Measurements from ENCODE around the gene SCN10A. TPM values are rescaled to one million over a fixed set of nuclear protein-coding genes. Genes with fewer than 3 reads are reported as not detected.
A peak's percentile ranks its signal among the peaks of the same experiment; 100 is the strongest.

The SCN10A gene
- total and polyA plus RNA-seq, 9 of the 15 experiments (the other 6 are each of a cell fraction or from before 2014, with no cell fraction given): not detected

GRCh38 chr3:38652934-38653333, 163.1 kb downstream of the SCN10A start:
- WGBS (ENCODE audit: insufficient coverage, low coverage, missing lambda C conversion rate): 4% methylated on average over 1 of the region's 1 CpG
- H3K9me3 ChIP-seq (replicated peaks; ENCODE audit: control insufficient read depth, insufficient read depth, low read depth, low read length): no peaks in the 10 kb centered on the region
- H3K4me1 ChIP-seq (replicated peaks in 1 of 2; ENCODE audit: control insufficient read depth in 2 of 2, insufficient read depth in 2 of 2, low read length in 2 of 2): peaks cover 6 to 18% of the 10 kb centered on the region in 2 experiments
- no peaks in the 10 kb centered on the region for H3K36me3 ChIP-seq (ENCODE audit: control insufficient read depth, insufficient read depth, low read length)
- H3K9me1 ChIP-seq (ENCODE audit: control insufficient read depth, insufficient read depth, low read length): no peaks in the 10 kb centered on the region
- no peak overlapping the region for H3K9ac ChIP-seq (ENCODE audit: insufficient read depth in 1 of 2, low read depth in 2 of 2, low read length in 2 of 2)
- H4K20me1 ChIP-seq (replicated peaks; ENCODE audit: control insufficient read depth, insufficient read depth, low read length): no peaks in the 10 kb centered on the region; the same call in 1 of the 2 replicates
- no peak overlapping the region for H3K27ac ChIP-seq (ENCODE audit: extremely low read depth, low read depth, low read length)
- ATAC-seq (no peak), DNase-seq (ENCODE audit: extremely low read depth in 1 of 4, low spot score in 3 of 4) (no peak), FAIRE-seq (no peak)
- peaks cover 10 to 36% of the 10 kb centered on the region in 2 experiments; a peak in 4 of 5 replicates for H3K27me3 ChIP-seq (ENCODE audit: control insufficient read depth in 2 of 2, insufficient read depth in 2 of 2, low read length in 2 of 2)
- H3K4me2 ChIP-seq (ENCODE audit: insufficient read depth, low read length): no peak overlapping the region
- intact Hi-C loops (cut with micrococcal nuclease) (loop anchor here (10.0 kb wide), 2 partner anchors 352 to 518 kb away; partner anchors contain the start of genes ACAA1 and MYD88), in situ Hi-C loops (cut with MboI) (loop anchor here (5.0 to 10.0 kb wide), 2 partner anchors 128 to 536 kb away; no protein-coding TSS in a partner anchor)
- peak; percentile 90 for TF ChIP-seq ZNF316 (IDR thresholded peaks at IDR 0.05)
- TF ChIP-seq TAF15 (IDR thresholded peaks at IDR 0.05; ENCODE audit: low read depth, low read length): no peak
- no peak for TF ChIP-seq ESRRA (IDR thresholded peaks at IDR 0.05; ENCODE audit: borderline replicate concordance, low read depth)
- TF ChIP-seq MAFF (IDR thresholded peaks at IDR 0.05; ENCODE audit: low read length): peak; percentile 79
- TF ChIP-seq NFE2 (IDR thresholded peaks at IDR 0.05; ENCODE audit: low read depth): peak; percentile 78
- peak; percentile 41; the same call in 1 of the 2 replicates for TF ChIP-seq NFE2L1 (tag; IDR thresholded peaks at IDR 0.05; ENCODE audit: borderline replicate concordance, low read depth)
- TF ChIP-seq IRF2 (CRISPR knock-in tag; IDR thresholded peaks at IDR 0.05): no peak
- TF ChIP-seq MAFK (IDR thresholded peaks at IDR 0.05; ENCODE audit: low read length): peak; percentile 58
- TF ChIP-seq C11orf30 (IDR thresholded peaks at IDR 0.05; ENCODE audit: low read depth): peak; percentile 79
- TF ChIP-seq MAFG (tag; conservative IDR thresholded peaks at IDR 0.05): peak; percentile 82
- H2AFZ ChIP-seq (ENCODE audit: low read depth, low read length): no peak overlapping the region
- POLR2A ChIA-PET: no interaction called here
- CTCF ChIA-PET (ENCODE audit: low intra/inter-chr PET ratio): no interaction called here
- no peak overlapping the region for H3K4me3 ChIP-seq
- H3K79me2 ChIP-seq (ENCODE audit: control insufficient read depth, insufficient read depth, low read length): no peaks in the 10 kb centered on the region
- BruUV-seq (replicated peaks): no TSS peak
